ENCODE data around the gene NEURL3.

Gene NEURL3

DNA sequence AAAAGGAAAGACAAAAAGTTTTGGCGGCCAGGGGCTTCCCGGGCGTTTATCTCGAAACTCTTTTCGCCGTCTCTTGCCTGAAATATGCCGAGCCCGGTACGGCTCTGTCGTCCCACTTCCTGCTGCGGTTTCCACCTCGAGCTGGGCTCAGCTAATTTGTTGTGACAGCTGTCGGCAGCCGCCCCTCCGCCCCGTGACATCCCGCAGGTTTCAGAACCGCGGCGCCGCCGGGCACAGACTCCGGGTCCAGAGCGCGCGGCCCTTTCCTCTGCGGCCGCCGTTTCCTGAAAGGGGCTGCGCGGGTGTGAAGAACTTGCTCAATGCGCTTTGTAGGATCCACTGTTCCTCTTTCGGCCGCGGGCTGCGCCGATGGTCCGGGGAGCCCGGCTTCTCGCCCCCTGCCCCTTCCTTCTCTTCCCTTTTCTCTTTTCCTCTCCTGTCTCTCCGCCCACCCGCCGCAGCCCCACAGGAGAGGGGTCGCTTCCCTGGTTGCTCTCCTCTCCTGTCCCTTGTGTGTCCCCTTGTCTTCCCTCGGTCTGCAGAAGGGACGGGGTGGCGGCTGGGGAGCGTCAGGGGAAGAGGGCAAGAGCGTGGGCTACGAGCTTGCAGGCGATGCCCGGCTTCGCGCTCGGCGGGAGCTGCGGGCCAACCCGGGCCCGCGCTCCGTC lies 32.0 kb upstream of the NEURL3 start:
- no peak overlapping the region for H2BK12ac ChIP-seq (ENCODE audit: low read length)
- H4K91ac ChIP-seq (ENCODE audit: low read depth, low read length, poor library complexity): no peak overlapping the region
- H3K4me1 ChIP-seq (ENCODE audit: control insufficient read depth in 2 of 2, insufficient read depth in 1 of 2, low read depth in 1 of 2, low read length in 2 of 2): peaks cover 12 to 14% of the 10 kb centered on the region in 2 donors
- DNase-seq (ENCODE audit: low spot score): peak; percentile 43
- H2AFZ ChIP-seq (ENCODE audit: low read length): peak overlapping the region; percentile 92
- H3K36me3 ChIP-seq (replicated peaks in 1 of 2; ENCODE audit: control insufficient read depth in 2 of 2, insufficient read depth in 2 of 2, low read length in 2 of 2): no peaks in the 10 kb centered on the region
- peak overlapping the region; percentile 85 for H3K9ac ChIP-seq (ENCODE audit: low read depth, low read length, poor library complexity)
- no peak overlapping the region for H2BK120ac ChIP-seq (ENCODE audit: low read depth, low read length)
- H2BK15ac ChIP-seq (ENCODE audit: low read length): no peak overlapping the region
- no peak overlapping the region for H3K4ac ChIP-seq (ENCODE audit: low read length)
- peak overlapping the region; percentile 37 for H3K23ac ChIP-seq (ENCODE audit: low read depth, low read length, poor library complexity)
- H3K14ac ChIP-seq (ENCODE audit: low read length): no peak overlapping the region
- peak overlapping the region; percentile 62 to 80 for H3K4me3 ChIP-seq (ENCODE audit: low read length in 2 of 2)
- no peak overlapping the region for H2BK5ac ChIP-seq (ENCODE audit: low read length)
- H3K27me3 ChIP-seq (ENCODE audit: control insufficient read depth in 3 of 3, insufficient read depth in 3 of 3, low read depth in 1 of 3, low read length in 3 of 3): peaks cover 9 to 34% (median 25%) of the 10 kb centered on the region in 3 experiments
- no peaks in the 10 kb centered on the region for H3K79me1 ChIP-seq (ENCODE audit: low read depth, low read length)
- H3K18ac ChIP-seq (ENCODE audit: low read length): peak overlapping the region; percentile 76
- H3K9me3 ChIP-seq (replicated peaks in 1 of 2; ENCODE audit: control insufficient read depth in 2 of 2, insufficient read depth in 1 of 2, low read depth in 1 of 2, low read length in 2 of 2): no peaks in the 10 kb centered on the region
- no peak overlapping the region for H4K8ac ChIP-seq (ENCODE audit: low read depth, low read length)
- no peak overlapping the region for H3K27ac ChIP-seq (replicated peaks; ENCODE audit: low read length)
- no CpG with 5 or more reads among the region's 61 CpGs for WGBS, 2 donors (ENCODE audit: extremely low coverage in 2 of 2, insufficient read length in 2 of 2, insufficient replicate concordance in 1 of 2)
- peak overlapping the region; percentile 45 for H2AK5ac ChIP-seq (ENCODE audit: low read depth, low read length)
- peak overlapping the region; percentile 99 for H3K4me2 ChIP-seq (ENCODE audit: insufficient read depth, low read length, poor library complexity, severe bottlenecking)

DNA sequence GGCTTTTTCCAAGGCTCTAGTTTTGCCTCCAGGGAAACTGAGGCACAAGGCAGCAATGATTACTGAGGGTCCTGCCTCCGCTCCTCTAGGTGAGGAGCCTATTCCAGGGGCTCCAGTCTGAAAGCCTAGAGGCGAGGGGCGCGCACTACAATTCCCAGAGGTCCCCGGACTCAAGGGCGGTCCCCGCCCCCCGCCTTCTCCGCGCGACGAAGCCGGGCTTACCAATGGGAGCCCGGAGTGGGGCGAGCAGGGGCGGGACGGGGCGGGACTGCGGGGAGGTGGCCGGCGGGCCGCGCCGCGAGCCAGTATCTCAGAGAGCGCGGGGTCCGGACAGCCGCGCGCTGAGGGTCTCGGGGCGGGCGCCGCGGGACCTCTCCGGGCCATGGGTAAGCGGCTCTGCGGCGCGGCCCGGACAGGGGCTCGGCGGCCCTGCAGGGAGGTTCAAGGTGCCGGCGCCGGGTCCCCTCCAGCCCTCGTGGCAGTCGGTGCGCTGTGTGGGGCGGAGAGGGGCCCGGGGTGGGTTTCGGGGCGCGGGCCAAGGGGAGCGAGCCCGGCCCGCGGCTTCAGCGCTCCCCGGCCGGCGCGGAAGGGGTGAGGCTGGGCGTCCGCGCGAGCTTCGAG lies 31.4 kb upstream of the NEURL3 start, which contains the start of gene ARID5A:
ARID5A (plus strand) TSS at position 308 of the 621 bp plus-strand sequence; CDS start at position 383, 75 bp downstream.
- Histone ChIP-seq H3K27me3 (ENCODE audit: control insufficient read depth in 3 of 3, insufficient read depth in 3 of 3, low read depth in 1 of 3, low read length in 3 of 3) (peaks cover 9 to 35% (median 25%) of the 10 kb centered on the region in 3 experiments), H2AFZ (ENCODE audit: low read length) (peak within 1 kb of the TSS; percentile 92), H3K4me2 (ENCODE audit: insufficient read depth, low read length, poor library complexity, severe bottlenecking) (peak within 1 kb of the TSS; percentile 99), H2AK5ac (ENCODE audit: low read depth, low read length) (peak within 1 kb of the TSS; percentile 45), H3K9ac (ENCODE audit: low read depth, low read length, poor library complexity) (peak within 1 kb of the TSS; percentile 85), H3K18ac (ENCODE audit: low read length) (peak within 1 kb of the TSS; percentile 76), H3K14ac (ENCODE audit: low read length) (no peak within 1 kb of the TSS), H3K23ac (ENCODE audit: low read depth, low read length, poor library complexity) (peak within 1 kb of the TSS; percentile 37), H2BK120ac (ENCODE audit: low read depth, low read length) (no peak within 1 kb of the TSS), H2BK12ac (ENCODE audit: low read length) (no peak within 1 kb of the TSS), H3K4me1 (ENCODE audit: control insufficient read depth in 2 of 2, insufficient read depth in 1 of 2, low read depth in 1 of 2, low read length in 2 of 2) (peaks cover 12 to 15% of the 10 kb centered on the region in 2 donors), H3K9me3 (replicated peaks in 1 of 2; ENCODE audit: control insufficient read depth in 2 of 2, insufficient read depth in 1 of 2, low read depth in 1 of 2, low read length in 2 of 2) (no peaks in the 10 kb centered on the region), H4K91ac (ENCODE audit: low read depth, low read length, poor library complexity) (no peak within 1 kb of the TSS), H2BK15ac (ENCODE audit: low read length) (no peak within 1 kb of the TSS), H2BK5ac (ENCODE audit: low read length) (no peak within 1 kb of the TSS), H4K8ac (ENCODE audit: low read depth, low read length) (no peak within 1 kb of the TSS), H3K36me3 (replicated peaks in 1 of 2; ENCODE audit: control insufficient read depth in 2 of 2, insufficient read depth in 2 of 2, low read length in 2 of 2) (no peaks in the 10 kb centered on the region), H3K27ac (replicated peaks; ENCODE audit: low read length) (no peak within 1 kb of the TSS), H3K4ac (ENCODE audit: low read length) (no peak within 1 kb of the TSS), H3K79me1 (ENCODE audit: low read depth, low read length) (no peaks in the 10 kb centered on the region), H3K4me3 (ENCODE audit: low read length in 2 of 2) (peak within 1 kb of the TSS; percentile 62 to 80)
- DNase-seq (ENCODE audit: low spot score): peak; percentile 88
- no CpG with 5 or more reads among the region's 69 CpGs for WGBS, 2 donors (ENCODE audit: extremely low coverage in 2 of 2, insufficient read length in 2 of 2, insufficient replicate concordance in 1 of 2)

DNA sequence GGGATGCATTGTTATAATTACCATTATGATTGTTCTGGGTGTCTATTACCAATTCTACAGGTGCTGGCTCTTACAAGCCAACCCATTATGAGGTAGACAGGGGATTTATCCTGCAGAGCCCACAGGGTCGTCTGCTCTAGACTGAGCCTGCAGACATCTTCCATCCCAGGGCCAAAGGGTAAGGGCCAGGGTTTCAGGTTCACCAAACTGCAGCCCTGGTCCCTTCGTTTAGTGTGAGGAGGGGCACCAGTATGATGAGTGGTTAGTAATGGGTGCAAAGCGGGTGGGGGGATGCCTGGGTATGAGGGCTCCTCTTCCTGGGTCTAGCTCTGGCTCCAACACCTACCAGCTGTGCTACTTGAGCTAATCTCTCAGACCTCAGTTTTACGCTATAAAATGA lies 30.2 kb upstream of the NEURL3 start:
- no peak overlapping the region for H3K4me3 ChIP-seq (ENCODE audit: low read length in 2 of 2)
- H2BK5ac ChIP-seq (ENCODE audit: low read length): no peak overlapping the region
- no peak overlapping the region for H3K9ac ChIP-seq (ENCODE audit: low read depth, low read length, poor library complexity)
- no peak for DNase-seq (ENCODE audit: low spot score)
- no peak overlapping the region for H3K27ac ChIP-seq (replicated peaks; ENCODE audit: low read length)
- no peak overlapping the region for H4K8ac ChIP-seq (ENCODE audit: low read depth, low read length)
- no peak overlapping the region for H2BK12ac ChIP-seq (ENCODE audit: low read length)
- no peak overlapping the region for H3K18ac ChIP-seq (ENCODE audit: low read length)
- peaks cover 9 to 37% (median 29%) of the 10 kb centered on the region in 3 experiments for H3K27me3 ChIP-seq (ENCODE audit: control insufficient read depth in 3 of 3, insufficient read depth in 3 of 3, low read depth in 1 of 3, low read length in 3 of 3)
- no peak overlapping the region for H2AK5ac ChIP-seq (ENCODE audit: low read depth, low read length)
- H3K79me1 ChIP-seq (ENCODE audit: low read depth, low read length): no peaks in the 10 kb centered on the region
- H2BK120ac ChIP-seq (ENCODE audit: low read depth, low read length): no peak overlapping the region
- H3K4me1 ChIP-seq (ENCODE audit: control insufficient read depth in 2 of 2, insufficient read depth in 1 of 2, low read depth in 1 of 2, low read length in 2 of 2): peaks cover 12 to 17% of the 10 kb centered on the region in 2 donors
- H3K23ac ChIP-seq (ENCODE audit: low read depth, low read length, poor library complexity): no peak overlapping the region
- no peak overlapping the region for H4K91ac ChIP-seq (ENCODE audit: low read depth, low read length, poor library complexity)
- no peak overlapping the region for H3K4ac ChIP-seq (ENCODE audit: low read length)
- no peak overlapping the region for H3K14ac ChIP-seq (ENCODE audit: low read length)
- no peak overlapping the region for H2BK15ac ChIP-seq (ENCODE audit: low read length)
- H3K36me3 ChIP-seq (replicated peaks in 1 of 2; ENCODE audit: control insufficient read depth in 2 of 2, insufficient read depth in 2 of 2, low read length in 2 of 2): no peaks in the 10 kb centered on the region
- no peaks in the 10 kb centered on the region for H3K9me3 ChIP-seq (replicated peaks in 1 of 2; ENCODE audit: control insufficient read depth in 2 of 2, insufficient read depth in 1 of 2, low read depth in 1 of 2, low read length in 2 of 2)
- WGBS, 2 donors (ENCODE audit: extremely low coverage in 2 of 2, insufficient read length in 2 of 2, insufficient replicate concordance in 1 of 2): no CpG with 5 or more reads among the region's 4 CpGs
- H2AFZ ChIP-seq (ENCODE audit: low read length): no peak overlapping the region
- H3K4me2 ChIP-seq (ENCODE audit: insufficient read depth, low read length, poor library complexity, severe bottlenecking): no peak overlapping the region

DNA sequence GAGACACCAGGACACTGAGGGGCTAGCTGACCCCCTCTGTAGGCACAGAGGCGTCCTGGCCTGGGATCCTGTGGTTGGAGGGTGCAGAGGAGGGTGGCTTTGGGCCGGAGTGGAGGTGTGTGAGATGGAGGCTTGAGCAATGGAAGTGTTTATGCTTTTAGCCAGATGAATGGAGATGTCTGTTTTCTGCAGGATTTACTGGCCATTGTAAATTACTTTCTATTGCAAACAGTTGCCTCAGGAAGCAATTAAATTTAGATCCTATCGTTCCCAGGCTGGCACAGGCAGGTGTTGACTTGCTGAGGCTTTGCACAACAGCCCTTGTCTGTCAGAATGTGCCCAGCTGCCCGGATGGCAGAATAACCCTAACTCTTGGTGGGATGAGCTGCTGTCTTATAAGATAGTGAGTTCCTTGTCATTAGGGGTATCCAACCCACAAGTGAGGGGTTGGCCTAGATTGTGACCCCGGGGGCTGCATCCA lies 29.6 kb upstream of the NEURL3 start:
- no peak overlapping the region for H3K14ac ChIP-seq (ENCODE audit: low read length)
- no peaks in the 10 kb centered on the region for H3K36me3 ChIP-seq (replicated peaks in 1 of 2; ENCODE audit: control insufficient read depth in 2 of 2, insufficient read depth in 2 of 2, low read length in 2 of 2)
- H4K91ac ChIP-seq (ENCODE audit: low read depth, low read length, poor library complexity): no peak overlapping the region
- no CpG with 5 or more reads among the region's 5 CpGs for WGBS, 2 donors (ENCODE audit: extremely low coverage in 2 of 2, insufficient read length in 2 of 2, insufficient replicate concordance in 1 of 2)
- H3K27ac ChIP-seq (replicated peaks; ENCODE audit: low read length): no peak overlapping the region
- no peak overlapping the region for H4K8ac ChIP-seq (ENCODE audit: low read depth, low read length)
- no peak overlapping the region for H2BK120ac ChIP-seq (ENCODE audit: low read depth, low read length)
- DNase-seq (ENCODE audit: low spot score): no peak
- H3K4me3 ChIP-seq (ENCODE audit: low read length in 2 of 2): no peak overlapping the region
- H3K18ac ChIP-seq (ENCODE audit: low read length): no peak overlapping the region
- H3K9ac ChIP-seq (ENCODE audit: low read depth, low read length, poor library complexity): no peak overlapping the region
- no peak overlapping the region for H2BK12ac ChIP-seq (ENCODE audit: low read length)
- no peak overlapping the region for H3K4ac ChIP-seq (ENCODE audit: low read length)
- no peak overlapping the region for H2BK15ac ChIP-seq (ENCODE audit: low read length)
- H2AK5ac ChIP-seq (ENCODE audit: low read depth, low read length): no peak overlapping the region
- no peaks in the 10 kb centered on the region for H3K79me1 ChIP-seq (ENCODE audit: low read depth, low read length)
- H3K4me1 ChIP-seq (ENCODE audit: control insufficient read depth in 2 of 2, insufficient read depth in 1 of 2, low read depth in 1 of 2, low read length in 2 of 2): peaks cover 12 to 17% of the 10 kb centered on the region in 2 donors
- H3K27me3 ChIP-seq (ENCODE audit: control insufficient read depth in 3 of 3, insufficient read depth in 3 of 3, low read depth in 1 of 3, low read length in 3 of 3): peaks cover 9 to 35% (median 31%) of the 10 kb centered on the region in 3 experiments
- H3K4me2 ChIP-seq (ENCODE audit: insufficient read depth, low read length, poor library complexity, severe bottlenecking): no peak overlapping the region
- H3K23ac ChIP-seq (ENCODE audit: low read depth, low read length, poor library complexity): no peak overlapping the region
- no peaks in the 10 kb centered on the region for H3K9me3 ChIP-seq (replicated peaks in 1 of 2; ENCODE audit: control insufficient read depth in 2 of 2, insufficient read depth in 1 of 2, low read depth in 1 of 2, low read length in 2 of 2)
- H2BK5ac ChIP-seq (ENCODE audit: low read length): no peak overlapping the region
- H2AFZ ChIP-seq (ENCODE audit: low read length): no peak overlapping the region

All from neuronal stem cell (in vitro differentiated cells).